H9 (cell line): Measurements from ENCODE around the gene SSRP1. TPM values are rescaled to one million over a fixed set of nuclear protein-coding genes. Genes with fewer than 3 reads are reported as not detected.

Experiments used
- DNase-seq: peaks from one replicate; pipeline ENCODE4 v3.0.0-alpha.2; 2017
- H2AFZ ChIP-seq: one replicate; pipeline ENCODE4 v1.6.1; 2013; ENCODE audit warnings: mild to moderate bottlenecking, low read length, control low read depth, moderate library complexity
- H2AK5ac ChIP-seq: 2 replicates; pipeline ENCODE4 v1.6.1; 2013; ENCODE audit warnings: low read length, control low read depth, mixed read lengths; ENCODE audit not compliant: insufficient read length
- H2BK120ac ChIP-seq: one replicate; pipeline ENCODE4 v1.6.1; 2013; ENCODE audit warnings: low read depth, mild to moderate bottlenecking, low read length, control low read depth, inconsistent platforms; ENCODE audit not compliant: poor library complexity, severe bottlenecking
- H2BK12ac ChIP-seq: 2 replicates; pipeline ENCODE4 v1.6.1; 2013; ENCODE audit warnings: low read length, control low read depth, mixed read lengths, low read depth; ENCODE audit not compliant: insufficient read length
- H2BK15ac ChIP-seq: 2 replicates; pipeline ENCODE4 v1.6.1; 2013; ENCODE audit warnings: low read depth, low read length, control low read depth
- H2BK20ac ChIP-seq: one replicate; pipeline ENCODE4 v1.6.1; 2013; ENCODE audit warnings: low read depth, mild to moderate bottlenecking, low read length, control low read depth, inconsistent platforms; ENCODE audit not compliant: poor library complexity, severe bottlenecking
- H2BK5ac ChIP-seq: 2 replicates; pipeline ENCODE4 v1.6.1; 2013; ENCODE audit warnings: low read length, control low read depth, mixed read lengths; ENCODE audit not compliant: insufficient read length
- H3K14ac ChIP-seq: 2 replicates; pipeline ENCODE4 v1.6.1; 2013; ENCODE audit warnings: low read length, control low read depth; ENCODE audit not compliant: insufficient read depth
- H3K18ac ChIP-seq: 2 replicates; pipeline ENCODE4 v1.6.1; 2013; ENCODE audit warnings: low read depth, mild to moderate bottlenecking, mixed read lengths, low read length, control low read depth; ENCODE audit not compliant: insufficient read length
- H3K23ac ChIP-seq: 2 replicates; pipeline ENCODE4 v1.6.1; 2013; ENCODE audit warnings: low read length, control low read depth, mixed read lengths, low read depth; ENCODE audit not compliant: insufficient read length
- H3K23me2 ChIP-seq: 2 replicates; pipeline ENCODE4 v1.6.1; 2013; ENCODE audit warnings: low read depth, mild to moderate bottlenecking, mixed read lengths, low read length, control low read depth; ENCODE audit not compliant: insufficient read length, poor library complexity, severe bottlenecking
- H3K27ac ChIP-seq: 2 replicates; pipeline ENCODE4 v1.5.1; 2013; ENCODE audit warnings: low read length, control low read depth, mixed read lengths, low read depth; ENCODE audit not compliant: insufficient read length
- H3K27me3 ChIP-seq: 2 replicates; pipeline ENCODE4 v1.6.1; 2013; ENCODE audit warnings: low read length, control low read depth, inconsistent platforms; ENCODE audit not compliant: insufficient read depth
- H3K4ac ChIP-seq: 2 replicates; pipeline ENCODE4 v1.6.1; 2013; ENCODE audit warnings: low read depth, mild to moderate bottlenecking, control low read depth, inconsistent platforms, low read length, moderate library complexity
- H3K4me1 ChIP-seq: 2 replicates; pipeline ENCODE4 v1.6.1; 2013; ENCODE audit warnings: low read length, control low read depth, inconsistent platforms; ENCODE audit not compliant: insufficient read depth
- H3K4me2 ChIP-seq: 2 replicates; pipeline ENCODE4 v1.6.1; 2013; ENCODE audit warnings: low read length, control low read depth, mixed read lengths; ENCODE audit not compliant: insufficient read length, insufficient read depth
- H3K56ac ChIP-seq: 2 replicates; pipeline ENCODE4 v1.6.1; 2013; ENCODE audit warnings: low read depth, mild to moderate bottlenecking, mixed read lengths, low read length, control low read depth; ENCODE audit not compliant: insufficient read length
- H3K79me1 ChIP-seq: 2 replicates; pipeline ENCODE4 v1.6.1; 2013; ENCODE audit warnings: low read depth, mild to moderate bottlenecking, moderate library complexity, low read length, control low read depth, inconsistent platforms; ENCODE audit not compliant: insufficient read depth, poor library complexity, severe bottlenecking
- H3K79me2 ChIP-seq: 2 replicates; pipeline ENCODE4 v1.6.1; 2013; ENCODE audit warnings: low read length, control low read depth, inconsistent platforms; ENCODE audit not compliant: insufficient read depth
- H3K9ac ChIP-seq: 2 replicates; pipeline ENCODE4 v1.6.1; 2013; ENCODE audit warnings: low read length, control low read depth, mixed read lengths; ENCODE audit not compliant: insufficient read length; ENCODE audit errors: extremely low read depth
- H3K9me3 ChIP-seq: one replicate; pipeline ENCODE4 v1.6.1; 2013; ENCODE audit warnings: low read depth, low read length, inconsistent platforms; ENCODE audit not compliant: control insufficient read depth
- H3T11ph ChIP-seq: one replicate; pipeline ENCODE4 v1.6.1; 2013; ENCODE audit warnings: mild to moderate bottlenecking, low read length, control low read depth, inconsistent platforms
- H4K20me1 ChIP-seq: one replicate; pipeline ENCODE4 v1.6.1; 2013; ENCODE audit not compliant: control insufficient read depth, insufficient read length, insufficient read depth
- H4K5ac ChIP-seq: 2 replicates; pipeline ENCODE4 v1.6.1; 2013; ENCODE audit warnings: low read depth, mild to moderate bottlenecking, mixed read lengths, low read length, control low read depth; ENCODE audit not compliant: insufficient read length
- H4K8ac ChIP-seq: replicated peaks from 2 replicates; pipeline ENCODE4 v1.6.1; 2013; ENCODE audit warnings: low read length, control low read depth, mixed read lengths, low read depth; ENCODE audit not compliant: insufficient read length
- H4K91ac ChIP-seq: 2 replicates; pipeline ENCODE4 v1.6.1; 2013; ENCODE audit warnings: low read depth, mild to moderate bottlenecking, moderate library complexity, mixed read lengths, low read length, control low read depth; ENCODE audit not compliant: insufficient read length
- H3K27ac Mint-ChIP-seq, 3 experiments: 2 replicates in 2 of 3; 3 replicates in 1 of 3; pipeline ENCODE4 v1.8.0; 2020 to 2021; ENCODE audit warnings: mixed read lengths in 3 of 3, mild to moderate bottlenecking in 1 of 3, moderate library complexity in 1 of 3
- H3K27me3 Mint-ChIP-seq: 2 replicates; pipeline ENCODE4 v1.8.0; 2021; ENCODE audit warnings: low read depth, mild to moderate bottlenecking, moderate library complexity, mixed read lengths
- H3K36me3 Mint-ChIP-seq, 3 experiments: 2 replicates in 2 of 3; 3 replicates in 1 of 3; pipeline ENCODE4 v1.8.0; 2020 to 2021; ENCODE audit warnings: low read depth in 3 of 3, mixed read lengths in 3 of 3; ENCODE audit not compliant: insufficient read depth in 1 of 3
- H3K4me1 Mint-ChIP-seq, 2 experiments: 2 replicates each; pipeline ENCODE4 v1.8.0; 2020; ENCODE audit warnings: mixed read lengths in 2 of 2
- H3K4me3 Mint-ChIP-seq, 2 experiments: 2 replicates in 1 of 2; 3 replicates in 1 of 2; pipeline ENCODE4 v1.8.0; 2020 to 2021; ENCODE audit warnings: mild to moderate bottlenecking in 2 of 2, mixed read lengths in 2 of 2, moderate library complexity in 1 of 2
- H3K9me3 Mint-ChIP-seq, 2 experiments: 2 replicates in 1 of 2; 3 replicates in 1 of 2; pipeline ENCODE4 v1.8.0; 2020; ENCODE audit warnings: mild to moderate bottlenecking in 2 of 2, mixed read lengths in 2 of 2, moderate library complexity in 1 of 2
- CTCF ChIP-seq: fragments of 200-600 bp; sonication (generic); conservative IDR thresholded peaks from 3 replicates; pipeline ENCODE4 v1.8.0; 2021; ENCODE audit warnings: antibody characterized with exemption, mild to moderate bottlenecking
- WGBS: extraction: QIAGEN DNeasy Blood & Tissue Kit; methylation state at CpG from one replicate; pipeline ENCODE4 v1.1.7; 2013; ENCODE audit warnings: missing lambda C conversion rate, low lambda C conversion rate, mixed read lengths; ENCODE audit not compliant: insufficient read length; ENCODE audit errors: extremely low coverage; 5-methylcytosine and 5-hydroxymethylcytosine counted together
- total RNA-seq: library from RNA; stranded (reverse); gene quantifications from 2 replicates; pipeline ENCODE4 v1.2.1, GENCODE V29; 2021

Gene SSRP1
- total RNA-seq, 1 experiment from 2014 or later: 202 TPM

DNA sequence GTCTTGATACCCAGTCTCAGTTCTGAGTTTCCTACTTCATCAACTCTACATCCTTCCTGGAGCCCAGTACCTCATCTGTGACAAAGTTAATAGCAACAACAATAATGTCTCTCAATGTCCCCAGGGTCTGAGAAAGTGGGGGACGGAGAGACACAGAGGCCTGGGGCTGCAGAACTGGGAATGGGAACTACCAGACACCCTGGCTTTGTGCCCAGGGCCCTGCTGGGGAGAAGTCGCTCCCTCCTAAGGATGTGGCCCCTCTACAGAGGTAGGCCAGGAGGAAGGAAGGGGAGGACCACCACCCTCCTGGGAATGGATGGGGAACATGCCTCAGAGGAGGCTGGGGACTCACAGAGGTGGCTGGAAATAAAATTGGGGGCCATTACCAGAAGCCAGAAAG, 39.8 kb upstream of the SSRP1 start:
- H2BK12ac ChIP-seq: no peak overlapping the region
- no peak overlapping the region for H3K27ac Mint-ChIP-seq
- H3K27ac ChIP-seq: no peak overlapping the region
- H2AK5ac ChIP-seq: no peak overlapping the region
- H3K23me2 ChIP-seq: no peaks in the 10 kb centered on the region
- no CpG with 5 or more reads among the region's 2 CpGs for WGBS
- H3T11ph ChIP-seq: no peak overlapping the region
- H2BK5ac ChIP-seq: no peak overlapping the region
- no peaks in the 10 kb centered on the region for H4K20me1 ChIP-seq
- no peak overlapping the region for H3K18ac ChIP-seq
- no peak overlapping the region for H2BK20ac ChIP-seq
- DNase-seq: no peak
- H3K9me3 Mint-ChIP-seq: no peaks in the 10 kb centered on the region
- H3K27me3 Mint-ChIP-seq: peaks cover 47% of the 10 kb centered on the region
- no peak overlapping the region for H4K91ac ChIP-seq
- no peak overlapping the region for H2BK120ac ChIP-seq
- peaks cover 3 to 15% of the 10 kb centered on the region in 2 experiments for H3K4me1 Mint-ChIP-seq
- no peaks in the 10 kb centered on the region for H3K36me3 Mint-ChIP-seq
- no peak overlapping the region for H2BK15ac ChIP-seq
- H3K79me1 ChIP-seq: no peaks in the 10 kb centered on the region
- H4K8ac ChIP-seq: no peak overlapping the region
- H3K79me2 ChIP-seq: no peaks in the 10 kb centered on the region
- no peak overlapping the region for H3K9ac ChIP-seq
- H4K5ac ChIP-seq: no peak overlapping the region
- no peak overlapping the region for H2AFZ ChIP-seq
- H3K56ac ChIP-seq: no peak overlapping the region
- TF ChIP-seq CTCF: no peak
- no peak overlapping the region for H3K4me2 ChIP-seq
- H3K27me3 ChIP-seq: no peaks in the 10 kb centered on the region; the same call in 1 of the 2 replicates
- H3K14ac ChIP-seq: no peak overlapping the region
- H3K4ac ChIP-seq: no peak overlapping the region
- no peak overlapping the region for H3K4me3 Mint-ChIP-seq
- H3K4me1 ChIP-seq: no peaks in the 10 kb centered on the region; the same call in 1 of the 2 replicates
- H3K23ac ChIP-seq: no peak overlapping the region
- H3K9me3 ChIP-seq: no peaks in the 10 kb centered on the region
